Measurements from ENCODE around the gene NKD2. TPM values are rescaled to one million over a fixed set of nuclear protein-coding genes. Genes with fewer than 3 reads are reported as not detected.

NKD2 gene
- total RNA-seq, 1 experiment from 2014 or later = 20.4 TPM

DNA sequence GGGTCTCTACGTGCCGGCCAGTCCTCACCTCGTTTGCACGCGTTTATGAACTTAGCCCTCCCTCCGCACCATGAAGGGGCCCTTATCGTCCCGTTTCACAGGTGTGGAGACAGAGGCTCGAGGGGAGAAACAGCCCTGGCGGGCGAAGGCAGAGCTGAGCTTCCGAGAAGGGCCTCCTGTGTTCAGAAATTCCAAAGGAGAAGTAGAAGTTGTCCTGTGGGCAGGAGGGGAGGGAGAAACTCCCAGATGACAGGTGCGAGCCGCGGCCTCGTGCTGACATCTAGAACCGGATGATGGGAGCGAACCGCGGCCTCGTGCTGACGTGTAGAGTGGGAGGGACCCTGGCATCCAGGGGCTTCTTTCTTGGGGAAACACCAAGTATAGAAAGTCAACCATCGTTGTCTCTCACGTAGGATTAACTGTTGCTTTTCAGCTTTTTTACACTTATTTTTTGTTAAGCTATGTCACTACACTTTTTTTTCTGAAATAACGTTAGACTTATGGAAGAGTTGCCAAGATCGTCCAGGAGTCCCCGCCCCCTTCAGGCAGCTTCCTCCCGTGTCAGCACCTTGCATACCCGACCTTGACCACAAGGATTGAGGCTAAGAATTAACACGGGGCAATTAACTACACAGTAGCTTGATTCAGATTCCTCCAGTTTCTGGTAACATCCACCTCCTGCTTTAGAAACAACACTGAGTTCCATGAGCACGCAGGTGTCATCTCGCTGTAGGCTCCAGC lies 42.8 kb upstream of the NKD2 start:
- ChIA-PET CTCF (no interaction called here), RAD21 (ENCODE audit: low non-redundant PET in 1 of 2, low total read pairs in 2 of 2, uncharacterized antibody in 2 of 2, unreplicated experiment in 2 of 2) (no interaction called here), POLR2A (no interaction called here)
- no peaks in the 10 kb centered on the region for H3K9me3 ChIP-seq (ENCODE audit: control insufficient read depth in 1 of 2, insufficient read depth in 1 of 2, low read depth in 1 of 2, low read length in 2 of 2)
- peak; percentile 62; the same call in 1 of the 2 replicates for ATAC-seq
- no peaks in the 10 kb centered on the region for H3K36me3 ChIP-seq (ENCODE audit: control insufficient read depth in 1 of 2, insufficient read depth in 2 of 2, low read length in 2 of 2)
- no peaks in the 10 kb centered on the region for H3K79me2 ChIP-seq (ENCODE audit: insufficient read depth, low read length)
- no peaks in the 10 kb centered on the region; a peak in 1 of 4 replicates for H3K4me1 ChIP-seq (ENCODE audit: control insufficient read depth in 1 of 2, insufficient read depth in 2 of 2, low read length in 2 of 2)
- H3K4me3 ChIP-seq (replicated peaks in 1 of 2; ENCODE audit: low read depth in 1 of 2, low read length in 2 of 2) = no peak overlapping the region
- no peak overlapping the region for H3K9ac ChIP-seq (ENCODE audit: low read length)
- intact Hi-C loops (cut with micrococcal nuclease) = no loop called here
- peaks cover 59% of the 10 kb centered on the region for H3K27me3 ChIP-seq (ENCODE audit: insufficient read depth, low read length)
- DNase-seq (ENCODE audit: low read depth, low spot score) = no peak
- BruUV-seq (replicated peaks) = no TSS peak
- no peak overlapping the region for H2AFZ ChIP-seq (ENCODE audit: low read depth, low read length, poor library complexity, severe bottlenecking)
- no peaks in the 10 kb centered on the region for H3K9me2 ChIP-seq (ENCODE audit: insufficient read depth)
- no peaks in the 10 kb centered on the region for H4K20me1 ChIP-seq (ENCODE audit: insufficient read depth)
- TF ChIP-seq CEBPB (IDR thresholded peaks at IDR 0.05; ENCODE audit: low read depth) = no peak
- TF ChIP-seq, protein P1, sequence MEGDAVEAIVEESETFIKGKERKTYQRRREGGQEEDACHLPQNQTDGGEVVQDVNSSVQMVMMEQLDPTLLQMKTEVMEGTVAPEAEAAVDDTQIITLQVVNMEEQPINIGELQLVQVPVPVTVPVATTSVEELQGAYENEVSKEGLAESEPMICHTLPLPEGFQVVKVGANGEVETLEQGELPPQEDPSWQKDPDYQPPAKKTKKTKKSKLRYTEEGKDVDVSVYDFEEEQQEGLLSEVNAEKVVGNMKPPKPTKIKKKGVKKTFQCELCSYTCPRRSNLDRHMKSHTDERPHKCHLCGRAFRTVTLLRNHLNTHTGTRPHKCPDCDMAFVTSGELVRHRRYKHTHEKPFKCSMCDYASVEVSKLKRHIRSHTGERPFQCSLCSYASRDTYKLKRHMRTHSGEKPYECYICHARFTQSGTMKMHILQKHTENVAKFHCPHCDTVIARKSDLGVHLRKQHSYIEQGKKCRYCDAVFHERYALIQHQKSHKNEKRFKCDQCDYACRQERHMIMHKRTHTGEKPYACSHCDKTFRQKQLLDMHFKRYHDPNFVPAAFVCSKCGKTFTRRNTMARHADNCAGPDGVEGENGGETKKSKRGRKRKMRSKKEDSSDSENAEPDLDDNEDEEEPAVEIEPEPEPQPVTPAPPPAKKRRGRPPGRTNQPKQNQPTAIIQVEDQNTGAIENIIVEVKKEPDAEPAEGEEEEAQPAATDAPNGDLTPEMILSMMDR (IDR thresholded peaks at IDR 0.05 in 2 of 3, conservative IDR thresholded peaks at IDR 0.05 in 1 of 3; ENCODE audit: borderline replicate concordance in 1 of 3, insufficient read depth in 1 of 3, low read depth in 2 of 3, low read length in 2 of 3) = 0 out of 6 replicates have a peak, but pooled peaks of 1 of the 3 experiments have one; percentile 1
- TF ChIP-seq TCF7L2 (IDR thresholded peaks at IDR 0.05; ENCODE audit: borderline replicate concordance, extremely low read depth, insufficient read depth, insufficient read length) = no peak
- no peak overlapping the region for H3K4me2 ChIP-seq (ENCODE audit: low read length)
- H3K27ac ChIP-seq (ENCODE audit: low read depth, low read length) = no peak overlapping the region

DNA sequence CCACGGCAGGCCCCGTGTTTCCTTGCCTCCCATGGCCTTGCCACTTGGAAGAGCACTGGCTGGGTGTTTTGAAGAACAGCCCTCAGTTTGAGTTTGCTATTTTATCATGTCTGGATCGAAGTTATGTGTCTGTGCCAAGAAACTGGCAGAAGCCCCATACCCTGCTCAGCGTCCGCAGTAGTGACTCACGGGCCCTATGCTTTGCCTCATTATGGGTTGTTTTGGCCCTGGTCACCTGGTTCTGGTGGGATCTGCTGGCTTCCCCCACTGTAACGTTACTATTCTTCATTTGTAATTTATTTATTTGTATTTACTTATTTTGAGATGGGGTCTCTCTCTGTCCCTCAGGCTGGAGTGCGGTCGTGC lies 42.3 kb upstream of the NKD2 start:
- no peak overlapping the region for H3K4me2 ChIP-seq (ENCODE audit: low read length)
- TF ChIP-seq EGR1 (IDR thresholded peaks at IDR 0.05; ENCODE audit: low read depth) = no peak
- TF ChIP-seq, protein P2, sequence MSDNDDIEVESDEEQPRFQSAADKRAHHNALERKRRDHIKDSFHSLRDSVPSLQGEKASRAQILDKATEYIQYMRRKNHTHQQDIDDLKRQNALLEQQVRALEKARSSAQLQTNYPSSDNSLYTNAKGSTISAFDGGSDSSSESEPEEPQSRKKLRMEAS (IDR thresholded peaks at IDR 0.05) = no peak
- no peaks in the 10 kb centered on the region for H3K36me3 ChIP-seq (ENCODE audit: control insufficient read depth in 1 of 2, insufficient read depth in 2 of 2, low read length in 2 of 2)
- no TSS peak for BruUV-seq (replicated peaks)
- H3K9me2 ChIP-seq (ENCODE audit: insufficient read depth) = no peaks in the 10 kb centered on the region
- H3K79me2 ChIP-seq (ENCODE audit: insufficient read depth, low read length) = no peaks in the 10 kb centered on the region
- peaks cover 60% of the 10 kb centered on the region for H3K27me3 ChIP-seq (ENCODE audit: insufficient read depth, low read length)
- H3K9ac ChIP-seq (ENCODE audit: low read length) = no peak overlapping the region
- ChIA-PET CTCF (no interaction called here), POLR2A (no interaction called here), RAD21 (ENCODE audit: low non-redundant PET in 1 of 2, low total read pairs in 2 of 2, uncharacterized antibody in 2 of 2, unreplicated experiment in 2 of 2) (no interaction called here)
- no peaks in the 10 kb centered on the region for H3K9me3 ChIP-seq (ENCODE audit: control insufficient read depth in 1 of 2, insufficient read depth in 1 of 2, low read depth in 1 of 2, low read length in 2 of 2)
- H2AFZ ChIP-seq (ENCODE audit: low read depth, low read length, poor library complexity, severe bottlenecking) = no peak overlapping the region
- H3K4me1 ChIP-seq (ENCODE audit: control insufficient read depth in 1 of 2, insufficient read depth in 2 of 2, low read length in 2 of 2) = no peaks in the 10 kb centered on the region; a peak in 1 of 4 replicates
- no peaks in the 10 kb centered on the region for H4K20me1 ChIP-seq (ENCODE audit: insufficient read depth)
- H3K27ac ChIP-seq (ENCODE audit: low read depth, low read length) = no peak overlapping the region
- intact Hi-C loops (cut with micrococcal nuclease) = no loop called here
- ATAC-seq (no peak), DNase-seq (ENCODE audit: low read depth, low spot score) (no peak)
- no peak overlapping the region for H3K4me3 ChIP-seq (replicated peaks in 1 of 2; ENCODE audit: low read depth in 1 of 2, low read length in 2 of 2)

Measured in HCT116 (cell line).